NCI-H2081 (cell line): ENCODE results near the gene ZBED6.

ENCODE experiments used
- DNase-seq, 2 experiments: peaks; one replicate each; lab custom pipeline; 2025; lab: John Stamatoyannopoulos, UW

The ZBED6 gene

DNA sequence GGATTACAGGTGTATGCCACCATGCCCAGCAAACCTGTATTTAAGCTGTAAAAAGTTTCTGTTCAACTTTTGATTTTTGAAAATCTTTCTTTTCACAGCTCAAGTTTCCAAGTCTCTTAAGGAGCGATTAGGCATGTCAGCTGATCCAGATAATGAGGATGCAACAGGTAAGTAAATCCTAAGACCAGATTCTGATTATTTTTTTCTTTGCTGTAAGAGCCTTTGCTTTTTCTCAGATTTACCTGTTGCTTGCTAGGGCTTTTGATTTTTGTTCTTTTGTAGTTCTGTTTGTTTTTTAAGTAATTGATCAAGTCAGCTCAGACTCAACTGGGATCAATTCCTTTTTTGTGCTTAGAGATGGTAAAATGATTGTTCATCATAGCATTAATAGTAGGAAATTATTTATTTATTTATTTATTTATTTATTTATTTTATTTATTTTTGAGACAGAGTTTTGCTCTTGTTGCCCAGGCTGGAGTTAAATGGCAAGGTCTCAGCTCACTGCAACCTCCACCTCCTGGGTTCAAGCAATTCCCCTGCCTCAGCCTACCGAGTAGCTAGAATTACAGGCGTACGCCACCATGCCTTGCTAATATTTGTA lies 44.9 kb downstream of the ZBED6 start:
- DNase-seq: no peak

- no peak for DNase-seq
Measured at GRCh38 chr1:203842559-203842876, 47.1 kb downstream of the ZBED6 start.

DNA sequence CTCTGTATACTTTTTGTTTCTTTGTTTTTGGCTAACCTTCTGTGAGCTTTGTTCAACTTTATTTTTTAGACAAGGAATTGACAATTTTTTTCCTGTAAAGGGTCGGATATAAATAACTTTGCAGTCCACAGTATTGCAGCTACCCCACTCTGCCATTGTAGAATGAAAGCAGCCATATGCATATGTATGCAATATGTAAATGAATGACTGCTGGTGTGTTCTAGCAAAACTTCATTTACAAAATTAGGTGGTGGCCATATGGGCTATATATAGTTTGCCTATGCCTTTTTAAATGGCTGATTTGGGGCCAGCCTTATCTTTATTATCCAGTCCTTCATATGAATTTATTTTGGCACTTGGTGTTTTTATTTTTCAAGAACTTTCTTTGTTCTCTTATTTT lies 48.0 kb downstream of the ZBED6 start:
- no peak for DNase-seq
